ENCODE results near the gene CD37.
A peak's percentile ranks its signal among the peaks of the same experiment; 100 is the strongest.
"Not testable (repeated sequence)": the region's sequence is repeated elsewhere in the genome, so short reads cannot be mapped to it uniquely, and the experiment has no call there.

Gene CD37, protein sequence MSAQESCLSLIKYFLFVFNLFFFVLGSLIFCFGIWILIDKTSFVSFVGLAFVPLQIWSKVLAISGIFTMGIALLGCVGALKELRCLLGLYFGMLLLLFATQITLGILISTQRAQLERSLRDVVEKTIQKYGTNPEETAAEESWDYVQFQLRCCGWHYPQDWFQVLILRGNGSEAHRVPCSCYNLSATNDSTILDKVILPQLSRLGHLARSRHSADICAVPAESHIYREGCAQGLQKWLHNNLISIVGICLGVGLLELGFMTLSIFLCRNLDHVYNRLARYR

DNA sequence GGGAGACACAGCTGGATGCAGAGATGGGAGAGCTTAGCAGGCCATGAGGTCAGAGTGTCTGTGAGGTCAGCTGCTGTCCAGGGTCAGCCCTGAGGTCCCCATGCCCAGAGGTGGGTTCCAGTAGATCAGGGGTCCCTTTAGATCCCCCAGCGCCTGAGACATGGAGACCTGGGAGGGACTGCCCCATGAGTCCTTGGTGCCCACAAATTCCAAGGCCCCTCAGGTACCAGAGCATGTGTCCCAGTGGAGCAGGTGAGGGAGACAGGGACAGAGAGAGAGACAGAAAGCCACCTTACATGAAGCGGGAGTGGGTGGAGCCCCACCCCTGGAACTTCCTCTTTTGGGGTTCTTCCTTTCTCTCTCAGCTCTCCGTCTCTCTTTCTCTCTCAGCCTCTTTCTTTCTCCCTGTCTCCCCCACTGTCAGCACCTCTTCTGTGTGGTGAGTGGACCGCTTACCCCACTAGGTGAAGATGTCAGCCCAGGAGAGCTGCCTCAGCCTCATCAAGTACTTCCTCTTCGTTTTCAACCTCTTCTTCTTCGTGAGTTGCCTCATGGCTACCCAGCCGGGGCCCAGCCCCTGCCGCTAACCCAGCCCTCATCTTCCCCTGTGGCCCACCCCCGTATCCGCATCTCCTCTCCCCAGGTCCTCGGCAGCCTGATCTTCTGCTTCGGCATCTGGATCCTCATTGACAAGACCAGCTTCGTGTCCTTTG lies at the start of gene CD37:
CD37 (plus strand) TSS at position 336 of the 713 bp plus-strand sequence; CDS start at position 471, 135 bp downstream.
- no peak for DNase-seq
- TF ChIP-seq POLR2A (IDR thresholded peaks at IDR 0.05; ENCODE audit: low read length), result peak; percentile 65
- no peak for TF ChIP-seq GATA1 (IDR thresholded peaks at IDR 0.05; ENCODE audit: low read depth, low read length)

DNA sequence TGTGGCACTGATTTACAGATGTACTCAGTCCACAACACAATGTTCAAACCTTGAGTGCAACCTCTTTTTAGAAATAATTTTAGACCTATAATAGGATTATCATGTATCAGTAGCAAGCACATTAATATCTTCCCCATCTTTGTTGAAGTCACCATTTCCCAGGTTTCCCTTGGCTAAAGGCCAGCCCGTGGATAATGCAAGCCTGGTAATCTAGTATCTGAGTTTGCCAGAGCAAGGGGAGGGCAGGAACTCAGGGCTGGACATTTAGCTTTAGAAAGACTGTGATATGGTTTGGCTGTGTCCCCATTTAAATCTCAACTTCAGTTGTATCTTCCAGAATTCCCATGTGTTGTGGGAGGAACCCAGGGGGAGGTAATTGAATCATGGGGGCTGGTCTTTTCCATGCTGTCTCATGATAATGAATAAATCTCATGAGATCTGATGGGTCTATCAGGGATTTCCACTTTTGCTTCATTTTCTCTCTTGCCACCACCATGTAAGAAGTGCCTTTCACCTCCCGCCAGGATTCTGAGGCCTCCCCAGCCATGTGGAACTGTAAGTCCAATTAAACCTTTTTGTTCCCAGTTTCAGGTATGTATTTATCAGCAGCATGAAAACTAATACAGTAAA lies 48.0 kb upstream of the CD37 start:
- TF ChIP-seq POLR2A (IDR thresholded peaks at IDR 0.05; ENCODE audit: low read length) (no peak), GATA1 (IDR thresholded peaks at IDR 0.05; ENCODE audit: low read depth, low read length) (no peak)
- DNase-seq, result no peak

DNA sequence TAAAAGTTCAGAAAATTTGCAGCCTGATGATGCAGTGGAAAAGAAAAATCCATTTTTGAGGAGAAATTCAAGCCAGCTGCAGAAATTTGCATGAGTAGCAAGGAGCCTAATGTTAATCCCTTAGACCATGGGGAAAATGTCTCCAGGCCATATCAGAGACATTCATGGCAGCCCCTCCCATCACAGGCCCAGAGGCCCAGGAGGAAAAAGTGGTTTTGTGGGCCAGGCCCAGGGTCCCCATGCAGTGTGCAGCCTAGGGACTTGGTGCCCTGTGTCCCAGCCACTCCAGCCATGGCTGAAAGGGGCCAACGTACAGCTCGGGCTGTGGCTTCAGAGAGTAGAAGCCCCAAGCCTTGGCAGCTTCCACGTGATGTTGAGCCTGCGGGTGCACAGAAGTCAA lies 47.0 kb upstream of the CD37 start:
- not testable (repeated sequence) for DNase-seq

DNA sequence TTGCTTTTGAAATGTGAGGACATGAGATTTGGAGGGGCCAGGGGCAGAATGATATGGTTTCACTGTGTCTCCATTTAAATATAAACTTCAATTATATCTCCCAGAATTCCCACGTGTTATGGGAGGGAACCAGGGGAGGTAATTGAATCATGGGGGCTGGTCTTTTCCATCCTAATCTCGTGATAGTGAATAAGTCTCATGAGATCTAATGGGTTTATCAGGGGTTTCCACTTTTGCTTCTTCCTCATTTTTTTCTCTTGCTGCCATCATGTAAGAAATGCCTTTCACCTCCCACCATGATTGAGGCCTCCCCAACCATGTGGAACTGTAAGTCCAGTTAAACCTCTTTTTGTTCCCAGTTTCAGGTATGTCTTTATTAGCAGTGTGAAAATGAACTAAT lies 45.9 kb upstream of the CD37 start:
- not testable (repeated sequence) for DNase-seq

DNA sequence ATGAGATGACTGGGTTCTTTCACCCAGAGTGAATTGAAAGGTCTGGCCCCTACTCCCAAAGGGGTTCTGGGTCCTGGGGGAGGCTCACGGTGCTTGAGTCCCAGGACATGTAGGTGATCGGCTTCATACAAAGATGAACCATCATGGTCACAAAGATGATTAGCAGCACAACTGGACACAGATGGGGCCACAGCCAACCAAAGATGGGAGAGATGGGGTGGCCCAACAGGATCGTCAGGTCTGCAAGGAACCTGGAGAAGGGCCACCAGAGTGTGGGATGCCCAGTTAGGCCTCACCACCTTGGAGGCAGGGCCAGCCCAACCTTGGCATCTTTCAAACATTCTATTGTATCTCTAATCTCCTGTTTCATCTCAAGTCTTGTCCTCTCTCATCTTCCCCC lies 44.7 kb upstream of the CD37 start:
- DNase-seq, result no peak
- TF ChIP-seq POLR2A (IDR thresholded peaks at IDR 0.05; ENCODE audit: low read length) (no peak), GATA1 (IDR thresholded peaks at IDR 0.05; ENCODE audit: low read depth, low read length) (no peak)

DNA sequence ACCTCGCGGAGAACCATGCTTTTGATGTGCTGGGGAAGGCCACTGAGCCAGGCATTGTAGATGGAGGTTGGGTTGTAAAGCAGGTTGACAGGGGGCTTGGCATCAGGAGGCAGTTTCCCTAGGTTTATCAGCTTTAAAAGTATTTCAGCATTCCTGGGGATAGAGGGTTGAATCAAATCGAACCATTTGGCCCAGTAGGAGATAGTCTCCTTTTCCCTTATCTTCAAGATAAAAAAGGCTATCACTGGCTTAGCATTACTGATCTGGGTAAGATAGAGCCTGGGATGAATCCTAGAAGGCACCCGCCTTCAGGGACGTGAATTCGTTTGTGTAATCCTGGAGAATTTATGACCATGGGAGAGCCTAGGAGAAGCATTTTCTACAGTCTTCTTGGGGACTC lies 40.8 kb upstream of the CD37 start:
- no peak for DNase-seq
- TF ChIP-seq GATA1 (IDR thresholded peaks at IDR 0.05; ENCODE audit: low read depth, low read length) (no peak), POLR2A (IDR thresholded peaks at IDR 0.05; ENCODE audit: low read length) (no peak)

DNA sequence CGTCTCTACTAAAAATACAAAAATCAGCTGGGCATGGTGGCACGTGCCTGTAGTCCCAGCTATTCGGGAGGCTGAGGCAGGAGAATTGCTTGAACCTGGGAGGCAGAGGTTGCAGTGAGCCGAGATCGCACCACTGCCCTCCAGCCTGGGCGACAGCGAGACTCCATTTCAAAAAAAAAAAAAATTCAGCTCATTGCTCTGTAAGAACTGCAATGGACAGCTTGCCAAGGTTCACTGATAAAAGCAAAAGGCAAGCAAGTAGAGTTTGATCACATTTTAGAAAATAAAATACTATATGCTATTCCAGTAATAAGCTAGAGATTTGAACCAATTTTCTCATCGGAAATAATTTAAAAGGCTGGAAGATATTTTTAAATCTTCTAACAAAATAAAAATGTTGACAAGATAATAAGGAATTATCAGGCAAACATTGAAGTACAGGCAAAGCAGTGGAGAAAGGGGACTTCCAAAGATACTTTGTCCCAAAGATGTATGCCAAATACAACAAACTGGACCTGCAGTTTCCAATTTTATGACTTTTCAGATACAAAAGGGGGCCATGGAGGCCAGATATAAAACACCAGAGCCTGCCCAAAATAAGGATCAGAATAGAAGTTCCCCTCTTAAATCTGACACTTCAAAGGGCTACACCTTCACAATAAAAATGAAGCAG lies 39.9 kb upstream of the CD37 start:
- DNase-seq, result no peak
- TF ChIP-seq GATA1 (IDR thresholded peaks at IDR 0.05; ENCODE audit: low read depth, low read length) (no peak), POLR2A (IDR thresholded peaks at IDR 0.05; ENCODE audit: low read length) (no peak)

DNA sequence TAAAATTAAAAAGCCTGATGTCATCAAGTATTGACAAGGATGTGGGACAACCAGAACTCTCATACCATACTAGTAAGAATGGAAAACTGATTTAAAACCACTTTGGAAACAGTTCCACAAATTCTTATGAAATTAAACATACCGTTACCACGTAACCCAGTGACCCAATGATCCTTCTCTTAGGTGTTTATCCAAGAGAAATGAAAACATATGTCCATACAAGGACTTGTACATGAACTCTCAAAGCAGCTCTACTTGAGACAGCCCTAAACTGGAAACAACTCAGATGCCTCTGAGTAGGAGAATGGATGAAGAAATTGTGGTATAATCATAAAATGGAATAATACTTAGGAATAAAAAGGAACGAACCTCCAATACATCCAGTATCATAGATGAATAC lies 37.8 kb upstream of the CD37 start:
- DNase-seq, result no peak
- no peak for TF ChIP-seq POLR2A (IDR thresholded peaks at IDR 0.05; ENCODE audit: low read length)
- no peak for TF ChIP-seq GATA1 (IDR thresholded peaks at IDR 0.05; ENCODE audit: low read depth, low read length)

DNA sequence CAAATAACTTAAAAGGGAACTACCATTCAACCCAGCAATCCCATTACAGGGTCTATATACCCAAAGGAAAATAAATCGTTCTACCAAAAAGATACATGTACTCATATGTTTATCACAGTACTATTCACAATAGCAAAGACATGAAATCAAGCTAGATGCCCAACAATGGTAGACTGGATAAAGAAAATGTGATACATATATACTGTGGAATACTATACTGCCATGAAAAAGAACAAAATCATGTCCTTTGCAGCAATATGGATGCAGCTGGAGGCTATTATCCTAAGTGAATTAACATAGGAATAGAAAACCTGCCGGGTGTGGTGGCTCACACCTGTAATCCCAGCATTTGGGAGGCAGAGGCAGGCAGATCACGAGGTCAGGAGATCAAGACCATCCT lies 36.6 kb upstream of the CD37 start:
- DNase-seq, result not testable (repeated sequence)

DNA sequence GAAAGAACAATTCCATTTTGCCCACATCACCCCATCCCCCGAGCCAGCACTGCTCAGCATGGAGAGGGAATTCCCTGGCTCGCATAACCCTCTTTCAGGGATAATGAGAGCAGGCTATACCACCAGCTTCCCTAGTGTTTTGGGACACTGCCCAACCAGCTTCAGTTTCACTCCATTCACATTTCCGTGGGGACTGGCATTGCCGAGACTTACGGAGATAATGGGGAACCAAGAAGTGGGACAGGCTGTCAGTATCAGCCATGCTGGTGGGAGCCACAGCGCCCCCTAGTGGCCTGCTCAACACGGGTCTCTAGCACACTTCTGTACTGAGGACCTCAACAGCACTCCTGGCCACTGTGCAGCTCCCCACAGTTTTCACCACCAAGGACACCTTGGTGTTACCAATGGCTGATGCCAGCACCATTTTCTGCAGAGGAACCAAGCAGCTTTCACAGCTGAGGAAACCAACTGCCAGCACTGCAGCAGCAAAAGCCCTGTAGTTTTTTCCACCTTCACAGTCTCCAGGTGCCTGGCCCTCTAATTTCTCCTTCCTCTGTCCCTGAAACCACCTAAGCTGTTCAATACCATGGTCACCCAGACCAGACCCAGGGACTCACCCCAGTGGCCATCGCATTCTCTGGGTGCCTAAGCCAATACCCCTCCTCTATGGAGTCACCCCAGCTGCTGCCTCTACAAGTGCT lies 33.9 kb upstream of the CD37 start:
- no peak for TF ChIP-seq POLR2A (IDR thresholded peaks at IDR 0.05; ENCODE audit: low read length)
- TF ChIP-seq GATA1 (IDR thresholded peaks at IDR 0.05; ENCODE audit: low read depth, low read length), result no peak
- peak; percentile 72 to 84 for DNase-seq

DNA sequence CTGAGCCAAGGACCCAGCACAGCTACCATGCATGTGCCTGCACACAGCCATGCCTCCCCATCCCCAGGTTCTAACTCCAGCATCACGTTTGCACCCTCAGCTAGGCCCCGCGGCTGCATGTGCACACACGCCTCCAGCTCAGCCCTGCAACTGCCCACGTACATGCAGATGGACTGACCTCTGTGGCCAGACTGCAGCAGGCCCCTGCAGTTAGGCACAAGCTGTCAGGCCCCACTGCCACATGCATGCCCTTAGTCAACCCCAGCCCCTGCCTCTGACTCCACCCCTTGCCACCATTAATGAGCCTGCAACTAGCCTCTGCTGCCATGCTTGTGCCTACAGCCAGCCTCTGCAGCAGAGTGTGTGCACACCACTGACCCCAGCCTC lies 33.3 kb upstream of the CD37 start:
- no peak for DNase-seq
- TF ChIP-seq GATA1 (IDR thresholded peaks at IDR 0.05; ENCODE audit: low read depth, low read length) (no peak), POLR2A (IDR thresholded peaks at IDR 0.05; ENCODE audit: low read length) (no peak)

DNA sequence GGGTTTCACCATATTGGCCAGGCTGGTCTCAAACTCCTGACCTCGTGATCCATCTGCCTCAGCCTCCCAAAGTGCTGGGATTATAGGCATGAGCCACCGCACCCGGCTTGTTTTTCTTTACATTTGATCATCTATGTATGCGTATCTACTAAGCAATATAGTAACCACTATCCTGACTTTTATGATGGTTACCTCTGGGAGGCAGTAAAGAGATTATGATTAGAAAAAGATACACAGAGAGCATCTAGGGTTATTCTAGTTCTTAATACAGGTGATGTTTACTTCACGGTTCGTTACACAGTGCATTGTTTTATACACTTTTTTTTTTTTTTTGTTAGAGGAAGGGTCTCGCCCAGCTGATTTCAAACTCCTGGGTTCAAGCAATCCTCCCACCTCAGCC lies 28.5 kb upstream of the CD37 start:
- DNase-seq, result not testable (repeated sequence)

DNA sequence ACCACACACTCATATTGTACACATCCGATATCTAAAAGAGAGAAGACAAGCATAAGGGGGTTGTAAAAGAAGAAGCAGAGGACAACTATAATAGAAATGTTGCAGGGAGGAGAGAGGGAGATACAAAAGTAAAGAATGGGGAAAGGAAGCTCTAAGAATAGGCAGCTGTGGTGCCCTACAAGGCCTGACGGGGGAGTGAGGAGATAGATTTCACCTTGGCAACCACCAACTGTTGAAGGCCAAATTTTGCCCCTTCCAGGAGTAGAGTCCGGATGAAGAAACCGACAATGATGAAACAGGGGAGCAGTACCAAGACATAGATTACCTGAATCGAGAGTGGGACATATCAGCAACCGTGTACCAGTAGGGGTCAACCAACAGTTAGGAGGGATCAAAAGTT lies 26.1 kb upstream of the CD37 start:
- DNase-seq, result no peak
- TF ChIP-seq POLR2A (IDR thresholded peaks at IDR 0.05; ENCODE audit: low read length) (no peak), GATA1 (IDR thresholded peaks at IDR 0.05; ENCODE audit: low read depth, low read length) (no peak)

DNA sequence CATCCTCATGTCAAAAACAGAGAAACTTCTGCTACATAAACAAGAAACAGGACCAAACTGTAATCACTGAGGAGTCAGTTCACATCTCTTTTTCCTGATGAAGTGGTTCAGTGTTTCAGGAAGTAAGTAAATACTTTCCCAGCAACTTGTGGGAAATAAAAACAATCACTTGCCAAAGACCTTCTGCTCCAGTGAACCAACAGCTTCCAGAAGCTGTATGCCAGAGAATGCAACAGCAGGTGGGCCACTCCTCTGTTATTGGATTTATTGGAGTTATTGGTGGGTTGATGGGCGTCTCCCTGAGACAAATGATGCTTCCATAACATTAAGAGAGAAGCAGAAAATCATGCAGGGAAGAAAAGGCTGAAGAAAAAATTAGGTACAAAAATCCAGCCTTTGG lies 20.1 kb upstream of the CD37 start:
- no peak for TF ChIP-seq GATA1 (IDR thresholded peaks at IDR 0.05; ENCODE audit: low read depth, low read length)
- TF ChIP-seq POLR2A (IDR thresholded peaks at IDR 0.05; ENCODE audit: low read length), result no peak
- no peak for DNase-seq

All from erythroblast (primary cell).